HG02943 (cell line): ENCODE data around the gene MED17.

Experiments
- ATAC-seq: cut with Tn5 transposase; IDR thresholded peaks from one replicate; pipeline ENCODE4 v1.9.1; 2021; ENCODE audit warnings: mild to moderate bottlenecking, low read depth, moderate library complexity; ENCODE audit not compliant: unreplicated experiment

Gene MED17

GRCh38 chr11:93845181-93846092, 61.4 kb downstream of the MED17 start:
- ATAC-seq: no peak

- no peak for ATAC-seq
These were observed 62.3 kb downstream of the MED17 start for GRCh38 chr11:93846411-93846810.

- ATAC-seq: no peak
These were observed 65.1 kb downstream of the MED17 start for GRCh38 chr11:93849201-93849600.

GRCh38 chr11:93849751-93850593, 65.9 kb downstream of the MED17 start:
- no peak for ATAC-seq

GRCh38 chr11:93850594-93851018, 66.5 kb downstream of the MED17 start, which contains the start of gene VSTM5:
VSTM5 (minus strand) TSS chr11:93850618; CDS start chr11:93850502, 116 bp downstream.
- ATAC-seq: no peak

- no peak for ATAC-seq
These were observed 68.2 kb downstream of the MED17 start for GRCh38 chr11:93852242-93852641.

GRCh38 chr11:93857413-93858120, 73.5 kb downstream of the MED17 start:
- no peak for ATAC-seq

- ATAC-seq: no peak
These were observed 74.2 kb downstream of the MED17 start for GRCh38 chr11:93858121-93858775.

- ATAC-seq: no peak
These were observed 77.7 kb downstream of the MED17 start for GRCh38 chr11:93861808-93862207.
